ENCODE measurements around the gene SCUBE2. TPM values are rescaled to one million over a fixed set of nuclear protein-coding genes. Genes with fewer than 3 reads are reported as not detected.
"Not testable (repeated sequence)": the region's sequence is repeated elsewhere in the genome, so short reads cannot be mapped to it uniquely, and the experiment has no call there.

The SCUBE2 gene
- total and polyA plus RNA-seq, 8 donors, result 1.7 to 37.1 (median 21.8) TPM

DNA sequence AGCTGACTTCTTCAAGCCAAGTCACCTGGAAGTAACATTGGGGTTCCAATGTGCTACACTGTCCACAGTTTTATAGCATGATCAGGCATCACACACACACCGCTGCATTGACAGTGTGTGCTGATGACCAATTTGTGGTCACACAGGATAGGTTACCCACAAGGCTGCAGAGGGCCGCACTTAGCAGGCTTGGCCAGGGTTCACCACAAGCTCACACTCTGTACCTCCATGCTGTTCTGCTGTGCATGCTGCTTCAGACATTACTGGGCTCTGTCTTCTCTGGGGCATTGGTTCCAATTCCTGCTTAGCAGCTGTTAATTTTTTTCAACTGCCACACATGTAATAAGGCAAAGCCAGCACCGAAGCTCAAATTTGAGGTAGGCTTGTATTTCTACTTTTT, 76.6 kb downstream of the SCUBE2 start:
- Histone ChIP-seq H3K9me3 (no peaks in the 10 kb centered on the region), H3K4me3 (no peak overlapping the region), H3K4me1 (peaks cover 0 to 16% (median 11%) of the 10 kb centered on the region in 4 donors), H3K27ac (no peak overlapping the region), H3K36me3 (no peaks in the 10 kb centered on the region), H3K27me3 (no peaks in the 10 kb centered on the region)
- 93 to 99% (median 96%) methylated on average over 3 of the region's 3 CpGs for WGBS, 5 donors
- DNase-seq, result no peak
- TF ChIP-seq POLR2AphosphoS5 (IDR thresholded peaks at IDR 0.05) (no peak), EP300 (IDR thresholded peaks at IDR 0.05) (no peak), POLR2A (IDR thresholded peaks at IDR 0.05) (no peak)
- TF ChIP-seq, protein P1, sequence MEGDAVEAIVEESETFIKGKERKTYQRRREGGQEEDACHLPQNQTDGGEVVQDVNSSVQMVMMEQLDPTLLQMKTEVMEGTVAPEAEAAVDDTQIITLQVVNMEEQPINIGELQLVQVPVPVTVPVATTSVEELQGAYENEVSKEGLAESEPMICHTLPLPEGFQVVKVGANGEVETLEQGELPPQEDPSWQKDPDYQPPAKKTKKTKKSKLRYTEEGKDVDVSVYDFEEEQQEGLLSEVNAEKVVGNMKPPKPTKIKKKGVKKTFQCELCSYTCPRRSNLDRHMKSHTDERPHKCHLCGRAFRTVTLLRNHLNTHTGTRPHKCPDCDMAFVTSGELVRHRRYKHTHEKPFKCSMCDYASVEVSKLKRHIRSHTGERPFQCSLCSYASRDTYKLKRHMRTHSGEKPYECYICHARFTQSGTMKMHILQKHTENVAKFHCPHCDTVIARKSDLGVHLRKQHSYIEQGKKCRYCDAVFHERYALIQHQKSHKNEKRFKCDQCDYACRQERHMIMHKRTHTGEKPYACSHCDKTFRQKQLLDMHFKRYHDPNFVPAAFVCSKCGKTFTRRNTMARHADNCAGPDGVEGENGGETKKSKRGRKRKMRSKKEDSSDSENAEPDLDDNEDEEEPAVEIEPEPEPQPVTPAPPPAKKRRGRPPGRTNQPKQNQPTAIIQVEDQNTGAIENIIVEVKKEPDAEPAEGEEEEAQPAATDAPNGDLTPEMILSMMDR (IDR thresholded peaks at IDR 0.05), result no peak
- intact Hi-C loops (cut with DNase I; ENCODE audit: low total_unique reads), result loop anchor here (5.0 kb wide), 1 partner anchor 122 kb away; no protein-coding TSS in a partner anchor

DNA sequence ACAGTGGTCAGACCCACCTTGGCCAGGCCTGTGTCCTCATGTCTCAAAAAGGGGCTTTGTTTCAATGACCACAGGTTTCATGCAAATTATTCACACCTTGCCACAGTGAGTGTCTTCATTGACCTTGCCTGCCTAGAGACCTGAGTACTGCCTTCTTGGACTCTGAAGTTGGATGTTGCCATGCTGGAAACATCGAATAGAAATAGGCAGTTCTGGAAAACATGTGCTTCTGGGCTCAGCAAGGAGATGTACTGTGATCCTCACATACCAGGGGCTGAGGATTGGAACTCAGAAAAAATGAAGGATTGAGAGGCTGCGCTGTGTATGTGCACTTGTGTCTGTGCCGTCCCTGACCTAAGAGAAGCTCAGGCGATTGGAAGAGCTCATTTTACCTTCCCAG, 78.0 kb downstream of the SCUBE2 start:
- Histone ChIP-seq H3K4me1 (peaks cover 0 to 16% (median 11%) of the 10 kb centered on the region in 4 donors), H3K27ac (no peak overlapping the region), H3K36me3 (no peaks in the 10 kb centered on the region), H3K27me3 (no peaks in the 10 kb centered on the region), H3K4me3 (no peak overlapping the region), H3K9me3 (no peaks in the 10 kb centered on the region)
- WGBS, 5 donors, result 87 to 94% (median 90%) methylated on average over 4 of the region's 4 CpGs
- TF ChIP-seq EP300 (IDR thresholded peaks at IDR 0.05) (no peak), POLR2AphosphoS5 (IDR thresholded peaks at IDR 0.05) (no peak), POLR2A (IDR thresholded peaks at IDR 0.05) (no peak)
- TF ChIP-seq, protein P1 (IDR thresholded peaks at IDR 0.05), result no peak
- intact Hi-C loops (cut with DNase I; ENCODE audit: low total_unique reads), result no loop called here
- no peak for DNase-seq

DNA sequence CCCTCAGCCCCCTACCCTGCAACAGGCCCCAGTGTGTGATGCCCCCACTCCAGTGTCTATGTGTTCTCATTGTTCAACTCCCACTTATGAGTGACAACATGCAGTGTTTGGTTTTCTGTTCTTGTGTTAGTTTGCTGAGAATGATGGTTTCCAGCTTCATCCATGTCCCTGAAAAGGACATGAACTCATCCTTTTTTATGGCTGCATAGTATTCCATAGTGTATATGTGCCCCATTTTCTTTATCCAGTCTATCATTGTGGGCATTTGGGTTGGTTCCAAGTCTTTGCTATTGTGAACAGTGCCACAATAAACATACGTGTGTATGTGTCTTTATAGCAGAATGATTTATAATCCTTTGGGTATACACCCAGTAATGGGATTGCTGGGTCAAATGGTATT, 81.9 kb downstream of the SCUBE2 start:
- H3K4me3 ChIP-seq; intact Hi-C loops (cut with DNase I; ENCODE audit: low total_unique reads); DNase-seq; H3K4me1 ChIP-seq; H3K9me3 ChIP-seq; H3K36me3 ChIP-seq; H3K27ac ChIP-seq; H3K27me3 ChIP-seq: not testable (repeated sequence)
- 46 to 80% (median 69%) methylated on average over 1 of the region's 1 CpG for WGBS, 5 donors

DNA sequence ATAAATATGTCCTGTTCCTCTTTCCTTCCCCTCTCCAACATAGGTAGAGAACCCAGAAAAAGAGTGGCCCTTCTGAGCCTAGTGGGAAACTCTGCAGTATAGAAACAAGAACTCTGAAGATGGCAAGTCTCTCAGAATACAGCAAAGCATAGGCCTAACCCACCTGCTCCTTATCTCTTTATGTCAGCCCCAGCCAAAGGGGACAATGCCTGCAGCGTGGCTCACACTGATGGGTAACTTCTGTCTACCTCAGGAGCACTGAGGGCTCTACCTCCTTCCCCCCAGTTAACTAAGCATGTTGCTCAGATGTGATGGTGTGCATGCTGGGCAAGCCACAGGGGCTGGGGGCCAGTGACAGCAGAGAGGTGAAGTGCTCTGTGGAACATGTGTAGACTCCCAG, 82.7 kb downstream of the SCUBE2 start:
- H3K9me3 ChIP-seq, result no peaks in the 10 kb centered on the region
- H3K36me3 ChIP-seq, result no peaks in the 10 kb centered on the region
- 40 to 73% (median 54%) methylated on average over 1 of the region's 1 CpG for WGBS, 5 donors
- H3K4me3 ChIP-seq, result no peak overlapping the region
- no peak overlapping the region for H3K27ac ChIP-seq
- H3K4me1 ChIP-seq, result peaks cover 8 to 12% (median 10%) of the 10 kb centered on the region in 4 donors
- intact Hi-C loops (cut with DNase I; ENCODE audit: low total_unique reads), result no loop called here
- TF ChIP-seq POLR2A (IDR thresholded peaks at IDR 0.05), result no peak
- no peak for DNase-seq
- peaks cover 0 to 14% (median 8%) of the 10 kb centered on the region in 3 donors for H3K27me3 ChIP-seq

DNA sequence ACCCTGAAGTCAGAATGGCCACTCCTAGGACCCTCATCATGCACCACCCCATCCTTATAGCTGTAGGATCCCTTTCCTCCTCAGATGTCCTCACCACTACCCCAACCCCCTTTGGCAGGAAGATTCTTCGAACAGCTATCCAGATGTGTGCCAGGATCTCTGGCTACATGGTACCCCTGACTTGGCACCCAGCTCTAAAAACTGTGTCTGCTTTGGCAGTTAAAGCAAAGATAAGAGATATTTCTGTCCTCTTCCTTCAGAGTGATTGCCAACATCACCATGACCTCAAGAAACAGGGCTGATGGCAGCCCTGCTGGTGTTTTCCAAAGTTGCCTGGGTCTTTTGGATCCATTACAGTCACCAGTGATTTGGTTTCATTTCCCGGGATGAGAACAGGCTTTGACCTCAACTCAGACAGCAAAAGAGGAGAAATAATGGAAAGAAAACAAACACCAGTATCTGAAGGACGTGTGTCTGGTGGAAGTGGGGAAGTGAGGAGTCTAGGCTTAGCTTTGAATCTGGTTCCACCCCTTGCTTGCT, 83.3 kb downstream of the SCUBE2 start:
- Histone ChIP-seq H3K27ac (no peak overlapping the region), H3K4me3 (no peak overlapping the region), H3K36me3 (no peaks in the 10 kb centered on the region), H3K4me1 (peaks cover 14 to 18% (median 16%) of the 10 kb centered on the region in 4 donors), H3K27me3 (peaks cover 0 to 18% (median 14%) of the 10 kb centered on the region in 3 donors), H3K9me3 (no peaks in the 10 kb centered on the region)
- intact Hi-C loops (cut with DNase I; ENCODE audit: low total_unique reads), result no loop called here
- no peak for TF ChIP-seq POLR2A (IDR thresholded peaks at IDR 0.05)
- TF ChIP-seq, protein P1 (IDR thresholded peaks at IDR 0.05), result no peak
- WGBS, 5 donors, result 62 to 76% (median 63%) methylated on average over 3 of the region's 3 CpGs
- DNase-seq, result no peak
